ENCODE data around the gene BNC2.

DNA sequence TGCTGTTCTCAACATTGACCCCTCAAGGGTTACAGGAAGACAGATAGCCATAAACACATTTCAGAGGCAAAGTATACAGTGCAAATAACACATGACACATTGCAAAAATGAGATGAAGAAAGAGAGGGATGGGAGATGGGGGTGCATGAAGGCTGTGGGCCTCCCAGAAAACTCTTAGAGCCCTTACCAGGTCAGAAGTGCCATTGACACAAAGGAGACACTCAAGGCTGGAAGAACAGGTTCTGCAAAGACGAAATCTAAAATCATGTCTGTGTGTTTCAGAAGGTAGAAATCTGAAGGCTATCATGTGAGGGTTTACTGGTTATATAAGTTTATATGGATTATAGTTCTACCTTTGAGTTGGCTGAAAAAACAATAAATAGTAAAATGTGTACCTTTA, 318.8 kb downstream of the BNC2 start:
- TF ChIP-seq, protein P1, sequence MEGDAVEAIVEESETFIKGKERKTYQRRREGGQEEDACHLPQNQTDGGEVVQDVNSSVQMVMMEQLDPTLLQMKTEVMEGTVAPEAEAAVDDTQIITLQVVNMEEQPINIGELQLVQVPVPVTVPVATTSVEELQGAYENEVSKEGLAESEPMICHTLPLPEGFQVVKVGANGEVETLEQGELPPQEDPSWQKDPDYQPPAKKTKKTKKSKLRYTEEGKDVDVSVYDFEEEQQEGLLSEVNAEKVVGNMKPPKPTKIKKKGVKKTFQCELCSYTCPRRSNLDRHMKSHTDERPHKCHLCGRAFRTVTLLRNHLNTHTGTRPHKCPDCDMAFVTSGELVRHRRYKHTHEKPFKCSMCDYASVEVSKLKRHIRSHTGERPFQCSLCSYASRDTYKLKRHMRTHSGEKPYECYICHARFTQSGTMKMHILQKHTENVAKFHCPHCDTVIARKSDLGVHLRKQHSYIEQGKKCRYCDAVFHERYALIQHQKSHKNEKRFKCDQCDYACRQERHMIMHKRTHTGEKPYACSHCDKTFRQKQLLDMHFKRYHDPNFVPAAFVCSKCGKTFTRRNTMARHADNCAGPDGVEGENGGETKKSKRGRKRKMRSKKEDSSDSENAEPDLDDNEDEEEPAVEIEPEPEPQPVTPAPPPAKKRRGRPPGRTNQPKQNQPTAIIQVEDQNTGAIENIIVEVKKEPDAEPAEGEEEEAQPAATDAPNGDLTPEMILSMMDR (IDR thresholded peaks at IDR 0.05) = no peak
- TF ChIP-seq POLR2A (IDR thresholded peaks at IDR 0.05) = no peak
